IPS-18c (cell line): ENCODE data around the gene MRAS.
"Not testable (repeated sequence)": the region's sequence is repeated elsewhere in the genome, so short reads cannot be mapped to it uniquely, and the experiment has no call there.

Experiments
- H3K4me3 ChIP-seq: 2 replicates; pipeline ENCODE4 v1.7.0; 2013; ENCODE audit warnings: low read depth, mild to moderate bottlenecking, low read length, moderate library complexity; ENCODE audit not compliant: insufficient read depth
- H3K9me3 ChIP-seq: one replicate; pipeline ENCODE4 v1.6.1; 2013; ENCODE audit warnings: mild to moderate bottlenecking, low read length, moderate library complexity; ENCODE audit not compliant: control insufficient read depth, insufficient read depth

The MRAS gene

GRCh38 chr3:138441742-138442141 lies 93.4 kb downstream of the MRAS start:
- no peak overlapping the region for H3K4me3 ChIP-seq

GRCh38 chr3:138442433-138442832 lies 94.1 kb downstream of the MRAS start:
- Histone ChIP-seq H3K9me3 (no peaks in the 10 kb centered on the region), H3K4me3 (no peak overlapping the region)

More at GRCh38 chr3:138441742-138442141, 93.4 kb downstream of the MRAS start:
- no peaks in the 10 kb centered on the region for H3K9me3 ChIP-seq

GRCh38 chr3:138443091-138443490 lies 94.7 kb downstream of the MRAS start:
- Histone ChIP-seq H3K4me3 (no peak overlapping the region), H3K9me3 (no peaks in the 10 kb centered on the region)

GRCh38 chr3:138443521-138444503 lies 95.4 kb downstream of the MRAS start:
- no peaks in the 10 kb centered on the region for H3K9me3 ChIP-seq
- H3K4me3 ChIP-seq = no peak overlapping the region

- Histone ChIP-seq H3K9me3 (no peaks in the 10 kb centered on the region), H3K4me3 (no peak overlapping the region)
These were observed 96.9 kb downstream of the MRAS start for GRCh38 chr3:138445236-138445635.

GRCh38 chr3:138445654-138446053 lies 97.3 kb downstream of the MRAS start:
- Histone ChIP-seq H3K9me3 (no peaks in the 10 kb centered on the region), H3K4me3 (no peak overlapping the region)

- no peaks in the 10 kb centered on the region for H3K9me3 ChIP-seq
These were observed 100.3 kb downstream of the MRAS start for GRCh38 chr3:138448631-138449030.

GRCh38 chr3:138449490-138449889 lies 101.1 kb downstream of the MRAS start:
- H3K9me3 ChIP-seq = no peaks in the 10 kb centered on the region
- H3K4me3 ChIP-seq = no peak overlapping the region

More at GRCh38 chr3:138448631-138449030, 100.3 kb downstream of the MRAS start:
- H3K4me3 ChIP-seq = no peak overlapping the region

GRCh38 chr3:138450181-138450580 lies 101.8 kb downstream of the MRAS start:
- Histone ChIP-seq H3K4me3 (no peak overlapping the region), H3K9me3 (no peaks in the 10 kb centered on the region)

- Histone ChIP-seq H3K4me3 (no peak overlapping the region), H3K9me3 (no peaks in the 10 kb centered on the region)
These were observed 102.5 kb downstream of the MRAS start for GRCh38 chr3:138450704-138451424.

- Histone ChIP-seq H3K9me3 (no peaks in the 10 kb centered on the region), H3K4me3 (no peak overlapping the region)
These were observed 103.3 kb downstream of the MRAS start for GRCh38 chr3:138451595-138452162.

GRCh38 chr3:138452436-138452835 lies 104.1 kb downstream of the MRAS start:
- Histone ChIP-seq H3K9me3 (no peaks in the 10 kb centered on the region), H3K4me3 (no peak overlapping the region)

- H3K4me3 ChIP-seq, H3K9me3 ChIP-seq: not testable (repeated sequence)
These were observed 105.6 kb downstream of the MRAS start for GRCh38 chr3:138453940-138454339.
